Panc1 (cell line): ENCODE data around the gene ADARB2. TPM values are rescaled to one million over a fixed set of nuclear protein-coding genes. Genes with fewer than 3 reads are reported as not detected.

Experiments used
- ATAC-seq: fragments of 200-7000 bp; cut with Tn5 transposase; 2 replicates; pipeline ENCODE4 v1.9.1; 2020; ENCODE audit warnings: mild to moderate bottlenecking, moderate library complexity
- BruUV-seq: library from RNA; stranded (reverse); fragments of 400-500 nt; replicated peaks from 2 replicates; lab custom pipeline; 2021; lab: Mats Ljungman, UMichigan
- CTCF ChIA-PET: fragments of 300-600 bp; sonication (Branson Sonifier 250); formaldehyde crosslinking; loops from one replicate; lab custom pipeline; 2022; ENCODE audit warnings: antibody characterized with exemption; lab: Charles Lee
- POLR2A ChIA-PET: fragments of 300-600 bp; sonication (Branson Sonifier 250); formaldehyde crosslinking; loops from one replicate; lab custom pipeline; 2022; ENCODE audit warnings: antibody characterized with exemption; lab: Charles Lee
- DNase-seq: peaks from one replicate; pipeline ENCODE4 v3.0.0-alpha.2; 2010; ENCODE audit warnings: low read depth, low spot score
- H3K27ac ChIP-seq: 2 replicates; pipeline ENCODE4 v1.5.1; 2011; ENCODE audit warnings: mild to moderate bottlenecking, low read length, inconsistent platforms
- H3K27me3 ChIP-seq: fragments of 200-500 bp; sonication (Bioruptor generic); 2 replicates; pipeline ENCODE4 v1.6.0; 2014; ENCODE audit warnings: low read length, inconsistent platforms; ENCODE audit not compliant: control insufficient read depth, insufficient read depth
- H3K36me3 ChIP-seq: fragments of 200-500 bp; sonication (Bioruptor generic); 2 replicates; pipeline ENCODE4 v1.5.1; 2014; ENCODE audit warnings: inconsistent platforms, mild to moderate bottlenecking, low read length, moderate library complexity; ENCODE audit not compliant: control insufficient read depth, insufficient read depth
- H3K4me1 ChIP-seq: 2 replicates; pipeline ENCODE4 v1.5.1; 2011; ENCODE audit warnings: inconsistent platforms, mild to moderate bottlenecking, low read length, moderate library complexity; ENCODE audit not compliant: control insufficient read depth, insufficient read depth
- H3K4me3 ChIP-seq, 2 experiments: 2 replicates each; pipeline ENCODE4 v1.5.1; 2011 to 2012; ENCODE audit warnings: low read depth in 2 of 2, low read length in 2 of 2, mild to moderate bottlenecking in 2 of 2, inconsistent platforms in 1 of 2, moderate library complexity in 1 of 2
- H3K9me3 ChIP-seq: fragments of 200-500 bp; sonication (Bioruptor generic); 2 replicates; pipeline ENCODE4 v1.5.1; 2014; ENCODE audit warnings: low read depth, mild to moderate bottlenecking, inconsistent platforms, low read length, moderate library complexity; ENCODE audit not compliant: control insufficient read depth, insufficient read depth
- POLR2AphosphoS5 ChIP-seq: IDR thresholded peaks from 2 replicates; pipeline ENCODE4 v1.6.1; 2012; ENCODE audit warnings: mild to moderate bottlenecking, low read depth, low read length, moderate library complexity
- SIN3A ChIP-seq: IDR thresholded peaks from 2 replicates; pipeline ENCODE4 v1.6.1; 2012; ENCODE audit warnings: low read depth, mild to moderate bottlenecking, low read length, moderate library complexity, borderline replicate concordance; ENCODE audit not compliant: insufficient read depth
- in situ Hi-C: cut with HindIII; loops from 2 replicates; pipeline ENCODE4 v1.10.0; 2016; ENCODE audit warnings: low sequenced_read_pairs, low pct_unique_long_range_greater_than_20kb
- intact Hi-C: fragments of 100-400 bp; cut with micrococcal nuclease; formaldehyde crosslinking; loops from one replicate; pipeline ENCODE4 v1.10.0; 2022; ENCODE audit not compliant: unreplicated experiment
- total RNA-seq: library from RNA; stranded (reverse); gene quantifications from one replicate; pipeline ENCODE4 v1.2.1, GENCODE V29; 2021; ENCODE audit not compliant: unreplicated experiment
- TF ChIP-seq, protein P1 (sequence below): fragments of 450-650 bp; IDR thresholded peaks from 2 replicates; pipeline ENCODE4 v1.5.1; 2017; ENCODE audit warnings: mild to moderate bottlenecking
- TF ChIP-seq, protein P2 (sequence below), 2 experiments: IDR thresholded peaks; 2 replicates each; pipeline ENCODE4 v1.6.1; 2011 to 2012; ENCODE audit warnings: low read depth in 2 of 2, control low read depth in 1 of 2, low read length in 1 of 2, mild to moderate bottlenecking in 1 of 2, moderate library complexity in 1 of 2; ENCODE audit not compliant: insufficient read depth in 1 of 2

Gene ADARB2
- total RNA-seq, 1 experiment from 2014 or later, result 0.31 TPM

DNA sequence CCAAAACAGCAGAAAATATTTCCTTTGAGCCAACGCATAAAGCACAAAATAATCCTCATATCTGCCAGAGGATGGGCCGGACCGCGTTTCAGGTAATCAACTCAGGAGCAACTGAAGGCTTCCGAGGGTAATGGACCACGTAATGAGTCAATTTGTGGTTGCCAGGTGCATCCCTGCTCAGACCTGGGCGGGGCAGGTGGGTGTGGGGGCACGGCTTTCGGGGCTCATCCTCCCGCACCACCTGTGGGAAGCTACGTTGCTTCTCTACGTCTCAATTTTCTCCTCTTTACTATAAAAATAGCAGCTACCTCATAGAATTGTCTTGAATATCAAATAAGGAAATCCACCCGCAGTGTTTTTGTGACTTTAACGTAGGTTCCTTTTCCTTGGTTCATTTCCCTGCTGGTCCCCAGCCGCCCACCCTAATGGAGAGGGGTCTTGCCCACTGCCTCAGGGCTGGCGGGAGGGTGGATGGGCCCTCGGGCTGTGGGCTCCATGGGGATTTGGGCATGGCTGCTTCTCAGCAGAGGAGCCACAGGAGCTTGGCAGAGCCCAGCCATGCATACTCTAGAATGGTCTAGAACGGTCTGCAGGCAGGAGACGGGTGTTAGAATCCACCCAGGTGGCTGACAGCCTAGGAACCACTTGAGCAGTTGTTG lies 324.7 kb downstream of the ADARB2 start:
- no peaks in the 10 kb centered on the region for H3K9me3 ChIP-seq
- TF ChIP-seq, protein P1, sequence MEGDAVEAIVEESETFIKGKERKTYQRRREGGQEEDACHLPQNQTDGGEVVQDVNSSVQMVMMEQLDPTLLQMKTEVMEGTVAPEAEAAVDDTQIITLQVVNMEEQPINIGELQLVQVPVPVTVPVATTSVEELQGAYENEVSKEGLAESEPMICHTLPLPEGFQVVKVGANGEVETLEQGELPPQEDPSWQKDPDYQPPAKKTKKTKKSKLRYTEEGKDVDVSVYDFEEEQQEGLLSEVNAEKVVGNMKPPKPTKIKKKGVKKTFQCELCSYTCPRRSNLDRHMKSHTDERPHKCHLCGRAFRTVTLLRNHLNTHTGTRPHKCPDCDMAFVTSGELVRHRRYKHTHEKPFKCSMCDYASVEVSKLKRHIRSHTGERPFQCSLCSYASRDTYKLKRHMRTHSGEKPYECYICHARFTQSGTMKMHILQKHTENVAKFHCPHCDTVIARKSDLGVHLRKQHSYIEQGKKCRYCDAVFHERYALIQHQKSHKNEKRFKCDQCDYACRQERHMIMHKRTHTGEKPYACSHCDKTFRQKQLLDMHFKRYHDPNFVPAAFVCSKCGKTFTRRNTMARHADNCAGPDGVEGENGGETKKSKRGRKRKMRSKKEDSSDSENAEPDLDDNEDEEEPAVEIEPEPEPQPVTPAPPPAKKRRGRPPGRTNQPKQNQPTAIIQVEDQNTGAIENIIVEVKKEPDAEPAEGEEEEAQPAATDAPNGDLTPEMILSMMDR, result no peak
- TF ChIP-seq, protein P2, sequence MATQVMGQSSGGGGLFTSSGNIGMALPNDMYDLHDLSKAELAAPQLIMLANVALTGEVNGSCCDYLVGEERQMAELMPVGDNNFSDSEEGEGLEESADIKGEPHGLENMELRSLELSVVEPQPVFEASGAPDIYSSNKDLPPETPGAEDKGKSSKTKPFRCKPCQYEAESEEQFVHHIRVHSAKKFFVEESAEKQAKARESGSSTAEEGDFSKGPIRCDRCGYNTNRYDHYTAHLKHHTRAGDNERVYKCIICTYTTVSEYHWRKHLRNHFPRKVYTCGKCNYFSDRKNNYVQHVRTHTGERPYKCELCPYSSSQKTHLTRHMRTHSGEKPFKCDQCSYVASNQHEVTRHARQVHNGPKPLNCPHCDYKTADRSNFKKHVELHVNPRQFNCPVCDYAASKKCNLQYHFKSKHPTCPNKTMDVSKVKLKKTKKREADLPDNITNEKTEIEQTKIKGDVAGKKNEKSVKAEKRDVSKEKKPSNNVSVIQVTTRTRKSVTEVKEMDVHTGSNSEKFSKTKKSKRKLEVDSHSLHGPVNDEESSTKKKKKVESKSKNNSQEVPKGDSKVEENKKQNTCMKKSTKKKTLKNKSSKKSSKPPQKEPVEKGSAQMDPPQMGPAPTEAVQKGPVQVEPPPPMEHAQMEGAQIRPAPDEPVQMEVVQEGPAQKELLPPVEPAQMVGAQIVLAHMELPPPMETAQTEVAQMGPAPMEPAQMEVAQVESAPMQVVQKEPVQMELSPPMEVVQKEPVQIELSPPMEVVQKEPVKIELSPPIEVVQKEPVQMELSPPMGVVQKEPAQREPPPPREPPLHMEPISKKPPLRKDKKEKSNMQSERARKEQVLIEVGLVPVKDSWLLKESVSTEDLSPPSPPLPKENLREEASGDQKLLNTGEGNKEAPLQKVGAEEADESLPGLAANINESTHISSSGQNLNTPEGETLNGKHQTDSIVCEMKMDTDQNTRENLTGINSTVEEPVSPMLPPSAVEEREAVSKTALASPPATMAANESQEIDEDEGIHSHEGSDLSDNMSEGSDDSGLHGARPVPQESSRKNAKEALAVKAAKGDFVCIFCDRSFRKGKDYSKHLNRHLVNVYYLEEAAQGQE (IDR thresholded peaks at IDR 0.05; ENCODE audit: insufficient read depth in 1 of 2, low read depth in 2 of 2, low read length in 1 of 2), result no peak
- no peak for TF ChIP-seq SIN3A
- no peak for TF ChIP-seq POLR2AphosphoS5
- BruUV-seq, result no TSS peak
- H3K4me1 ChIP-seq, result no peaks in the 10 kb centered on the region
- H3K27me3 ChIP-seq, result no peaks in the 10 kb centered on the region
- no peak overlapping the region for H3K4me3 ChIP-seq
- CTCF ChIA-PET, result no interaction called here
- H3K36me3 ChIP-seq, result no peaks in the 10 kb centered on the region
- in situ Hi-C loops, result no loop called here
- ATAC-seq, result no peak
- intact Hi-C loops, result no loop called here
- H3K27ac ChIP-seq, result no peak overlapping the region
- no peak for DNase-seq
- POLR2A ChIA-PET, result no interaction called here

DNA sequence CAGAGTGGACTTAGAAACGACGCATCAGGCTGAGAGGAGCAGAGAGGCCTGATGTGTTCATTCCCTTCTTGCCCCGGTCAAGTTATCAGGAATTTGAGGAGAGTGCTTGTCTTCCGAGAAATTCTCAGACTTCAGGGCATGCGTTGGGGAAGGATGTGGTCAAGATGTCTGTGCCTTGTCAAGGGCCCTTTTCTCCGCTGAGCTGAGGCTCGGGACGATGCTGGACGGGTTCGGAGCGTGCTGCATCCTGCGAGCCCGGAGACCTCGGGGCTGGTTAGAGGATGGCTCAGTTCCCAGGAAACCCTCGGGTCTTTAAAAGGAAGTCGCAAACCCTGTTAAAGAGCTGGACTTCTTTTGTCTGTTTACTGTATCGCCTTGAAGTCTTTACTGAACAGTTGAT lies 325.4 kb downstream of the ADARB2 start:
- intact Hi-C loops (no loop called here), in situ Hi-C loops (no loop called here)
- TF ChIP-seq, protein P1, result no peak
- H3K36me3 ChIP-seq, result no peaks in the 10 kb centered on the region
- CTCF ChIA-PET, result no interaction called here
- POLR2A ChIA-PET, result no interaction called here
- no peaks in the 10 kb centered on the region for H3K9me3 ChIP-seq
- no TSS peak for BruUV-seq
- no peaks in the 10 kb centered on the region for H3K4me1 ChIP-seq
- H3K27me3 ChIP-seq, result no peaks in the 10 kb centered on the region
- H3K4me3 ChIP-seq, result no peak overlapping the region
- DNase-seq (no peak), ATAC-seq (no peak)
- no peak overlapping the region for H3K27ac ChIP-seq
